HT-29 (cell line): ENCODE measurements around the gene HOXC13. TPM values are rescaled to one million over a fixed set of nuclear protein-coding genes. Genes with fewer than 3 reads are reported as not detected.

Source experiments
- DNase-seq: peaks from one replicate; pipeline ENCODE4 v3.0.0-alpha.2; 2015; ENCODE audit warnings: low spot score
- total RNA-seq: library from RNA; depleted of rRNA; stranded (reverse); fragments of >200 nt; shearing (Covaris generic); gene quantifications from 2 replicates; pipeline ENCODE4 v1.2.3, GENCODE V29; 2014

HOXC13 gene
- total RNA-seq, 1 experiment from 2014 or later: 1.3 TPM

- no peak for DNase-seq
Observed at GRCh38 chr12:53969588-53970259, 31.1 kb downstream of the HOXC13 start.

- DNase-seq: no peak
Observed at GRCh38 chr12:53970451-53970850, 31.8 kb downstream of the HOXC13 start.

GRCh38 chr12:53971129-53971528 is 32.5 kb downstream of the HOXC13 start:
- no peak for DNase-seq

GRCh38 chr12:53971686-53972085 is 33.1 kb downstream of the HOXC13 start:
- no peak for DNase-seq

GRCh38 chr12:53972152-53972702 is 33.6 kb downstream of the HOXC13 start:
- DNase-seq: peak; percentile 44

- DNase-seq: no peak
Observed at GRCh38 chr12:53972722-53973235, 34.1 kb downstream of the HOXC13 start, which contains the start of gene HOXC11. HOXC11 (plus strand) TSS chr12:53973126; CDS start chr12:53973242, 116 bp downstream.

- DNase-seq: no peak
Observed at GRCh38 chr12:53973236-53974042, 34.8 kb downstream of the HOXC13 start.

GRCh38 chr12:53974084-53975063 is 35.7 kb downstream of the HOXC13 start, which contains the start of gene HOTAIR:
HOTAIR (minus strand) TSS chr12:53974954.
- no peak for DNase-seq

GRCh38 chr12:53975064-53975471 is 36.4 kb downstream of the HOXC13 start:
- no peak for DNase-seq

- DNase-seq: no peak
Observed at GRCh38 chr12:53975479-53976152, 37.0 kb downstream of the HOXC13 start.

GRCh38 chr12:53976172-53976822 is 37.7 kb downstream of the HOXC13 start:
- peak; percentile 47 for DNase-seq

- no peak for DNase-seq
Observed at GRCh38 chr12:53976823-53977595, 38.4 kb downstream of the HOXC13 start.

- DNase-seq: peak; percentile 68
Observed at GRCh38 chr12:53977596-53978445, 39.2 kb downstream of the HOXC13 start.

- DNase-seq: peak; percentile 92
Observed at GRCh38 chr12:53978477-53979356, 40.1 kb downstream of the HOXC13 start.

- DNase-seq: no peak
Observed at GRCh38 chr12:53980104-53980801, 41.6 kb downstream of the HOXC13 start.

- DNase-seq: no peak
Observed at GRCh38 chr12:53980802-53981496, 42.3 kb downstream of the HOXC13 start.
